ACC112 (cell line): ENCODE measurements around the gene PAQR8.
"Not testable (repeated sequence)": the region's sequence is repeated elsewhere in the genome, so short reads cannot be mapped to it uniquely, and the experiment has no call there.

Source experiments
- H2AFZ ChIP-seq: fragments of 200-600 bp; sonication (generic); one replicate; pipeline ENCODE4 v1.6.0; 2017; ENCODE audit warnings: antibody characterized with exemption, low read length; ENCODE audit not compliant: unreplicated experiment
- H3K27ac ChIP-seq: fragments of 200-600 bp; sonication (generic); 2 replicates; pipeline ENCODE4 v1.5.1; 2014; ENCODE audit warnings: low read depth, mild to moderate bottlenecking, antibody characterized with exemption, low read length, moderate library complexity
- H3K27me3 ChIP-seq: fragments of 200-600 bp; sonication (generic); 2 replicates; pipeline ENCODE4 v1.6.1; 2014; ENCODE audit warnings: mild to moderate bottlenecking, antibody characterized with exemption, low read length, moderate library complexity, mixed read lengths; ENCODE audit not compliant: insufficient read depth
- H3K36me3 ChIP-seq: fragments of 200-600 bp; sonication (generic); 2 replicates; pipeline ENCODE4 v1.6.1; 2016; ENCODE audit warnings: mild to moderate bottlenecking, antibody characterized with exemption, low read length, moderate library complexity, mixed read lengths; ENCODE audit not compliant: insufficient read depth
- H3K4me1 ChIP-seq: fragments of 200-600 bp; sonication (generic); one replicate; pipeline ENCODE4 v1.6.1; 2016; ENCODE audit warnings: low read length, mixed read lengths; ENCODE audit not compliant: insufficient read depth, unreplicated experiment, control insufficient read depth
- H3K4me3 ChIP-seq: fragments of 200-600 bp; sonication (generic); 2 replicates; pipeline ENCODE4 v1.5.1; 2014; ENCODE audit warnings: mild to moderate bottlenecking, low read depth, low read length
- H3K79me2 ChIP-seq: fragments of 200-600 bp; sonication (generic); one replicate; pipeline ENCODE4 v1.6.0; 2016; ENCODE audit warnings: low read length; ENCODE audit not compliant: control insufficient read depth, unreplicated experiment, insufficient read depth

The PAQR8 gene

GRCh38 chr6:52377538-52378221 is 15.7 kb downstream of the PAQR8 start:
- H3K4me1 ChIP-seq = peaks cover 3% of the 10 kb centered on the region
- H3K27me3 ChIP-seq = no peaks in the 10 kb centered on the region
- no peak overlapping the region for H2AFZ ChIP-seq
- H3K27ac ChIP-seq = no peak overlapping the region
- H3K36me3 ChIP-seq = no peaks in the 10 kb centered on the region
- H3K4me3 ChIP-seq = no peak overlapping the region
- no peaks in the 10 kb centered on the region for H3K79me2 ChIP-seq

GRCh38 chr6:52381249-52381648 is 19.3 kb downstream of the PAQR8 start:
- peaks cover 3% of the 10 kb centered on the region for H3K4me1 ChIP-seq

GRCh38 chr6:52384145-52384766 is 22.3 kb downstream of the PAQR8 start:
- Histone ChIP-seq H3K27ac (no peak overlapping the region), H3K4me1 (peaks cover 5% of the 10 kb centered on the region), H3K4me3 (no peak overlapping the region), H2AFZ (no peak overlapping the region), H3K27me3 (no peaks in the 10 kb centered on the region), H3K36me3 (no peaks in the 10 kb centered on the region), H3K79me2 (no peaks in the 10 kb centered on the region)

More at GRCh38 chr6:52381249-52381648, 19.3 kb downstream of the PAQR8 start:
- Histone ChIP-seq H2AFZ (no peak overlapping the region), H3K27ac (no peak overlapping the region), H3K4me3 (no peak overlapping the region), H3K79me2 (no peaks in the 10 kb centered on the region), H3K27me3 (no peaks in the 10 kb centered on the region), H3K36me3 (no peaks in the 10 kb centered on the region)

- H3K27me3 ChIP-seq = no peaks in the 10 kb centered on the region
- no peak overlapping the region for H2AFZ ChIP-seq
- no peaks in the 10 kb centered on the region for H3K36me3 ChIP-seq
- no peak overlapping the region for H3K27ac ChIP-seq
- no peak overlapping the region for H3K4me3 ChIP-seq
- H3K4me1 ChIP-seq = peaks cover 13% of the 10 kb centered on the region
- H3K79me2 ChIP-seq = no peaks in the 10 kb centered on the region
Measured at GRCh38 chr6:52385074-52385473, 23.1 kb downstream of the PAQR8 start.

DNA sequence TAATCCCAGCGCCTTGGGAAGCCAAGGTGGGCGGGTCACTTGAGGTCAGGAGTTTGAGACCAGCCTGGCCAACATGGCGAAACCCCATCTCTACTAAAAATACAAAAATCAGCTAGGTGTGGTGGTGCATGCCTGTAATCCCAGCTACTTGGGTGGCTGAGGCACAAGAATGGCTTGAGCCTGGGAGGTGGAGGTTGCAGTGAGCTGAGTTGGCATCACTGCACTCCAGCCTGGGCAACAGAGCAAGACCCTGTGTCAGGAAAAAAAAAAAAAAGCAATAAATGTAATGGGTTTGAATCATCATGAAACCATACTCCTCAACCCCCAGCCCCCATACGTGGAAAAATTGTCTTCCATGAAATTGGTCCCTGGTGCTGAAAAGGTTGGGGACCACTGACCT is 26.2 kb downstream of the PAQR8 start:
- H3K4me1 ChIP-seq = peaks cover 37% of the 10 kb centered on the region
- H3K79me2 ChIP-seq, H3K36me3 ChIP-seq, H2AFZ ChIP-seq, H3K4me3 ChIP-seq, H3K27ac ChIP-seq, H3K27me3 ChIP-seq: not testable (repeated sequence)

DNA sequence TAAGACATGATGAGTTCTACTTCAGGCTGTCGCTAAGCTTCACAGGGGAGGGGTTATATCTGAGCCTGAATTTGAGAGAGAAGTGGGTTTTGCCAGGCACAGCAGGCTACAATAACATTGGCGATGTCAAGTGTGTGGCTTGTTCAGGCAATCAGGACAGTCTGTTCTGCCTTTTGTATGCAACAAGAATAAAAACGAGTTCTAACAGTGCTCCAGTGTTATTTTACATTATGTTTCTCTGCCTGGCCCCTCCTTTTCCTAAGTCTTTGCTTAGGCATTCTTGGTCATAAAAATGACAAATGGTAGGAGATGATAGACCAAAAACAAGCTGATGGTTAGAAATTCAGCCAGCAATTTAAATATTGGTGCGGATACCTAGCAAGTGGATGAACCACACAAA is 26.8 kb downstream of the PAQR8 start:
- no peaks in the 10 kb centered on the region for H3K36me3 ChIP-seq
- no peaks in the 10 kb centered on the region for H3K79me2 ChIP-seq
- no peak overlapping the region for H3K27ac ChIP-seq

DNA sequence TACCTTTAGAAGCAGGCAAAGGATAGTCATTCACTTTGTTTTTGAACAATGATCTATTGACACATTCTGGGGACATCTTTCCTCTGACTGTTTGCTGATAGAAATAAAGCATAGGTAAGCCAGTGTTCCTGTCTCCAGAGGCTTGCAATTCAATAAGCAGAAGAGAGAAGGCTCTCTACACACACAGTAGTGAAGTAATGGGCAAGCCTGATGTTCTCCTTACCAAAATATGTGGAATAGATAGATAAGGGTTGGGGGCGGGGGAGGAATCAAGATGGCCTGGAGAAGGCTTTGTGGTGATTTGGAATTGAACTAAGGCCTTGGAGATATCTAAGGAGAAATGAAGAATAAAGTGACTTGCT is 27.3 kb downstream of the PAQR8 start:
- Histone ChIP-seq H3K27ac (peak overlapping the region; percentile 13; the same call in 1 of the 2 replicates), H3K36me3 (no peaks in the 10 kb centered on the region), H3K79me2 (no peaks in the 10 kb centered on the region), H3K27me3 (no peaks in the 10 kb centered on the region), H3K4me1 (peaks cover 37% of the 10 kb centered on the region), H3K4me3 (no peak overlapping the region), H2AFZ (no peak overlapping the region)

More for the DNA sequence above, 26.8 kb downstream of the PAQR8 start:
- no peak overlapping the region for H3K4me3 ChIP-seq
- no peak overlapping the region for H2AFZ ChIP-seq
- peaks cover 37% of the 10 kb centered on the region for H3K4me1 ChIP-seq
- no peaks in the 10 kb centered on the region for H3K27me3 ChIP-seq

DNA sequence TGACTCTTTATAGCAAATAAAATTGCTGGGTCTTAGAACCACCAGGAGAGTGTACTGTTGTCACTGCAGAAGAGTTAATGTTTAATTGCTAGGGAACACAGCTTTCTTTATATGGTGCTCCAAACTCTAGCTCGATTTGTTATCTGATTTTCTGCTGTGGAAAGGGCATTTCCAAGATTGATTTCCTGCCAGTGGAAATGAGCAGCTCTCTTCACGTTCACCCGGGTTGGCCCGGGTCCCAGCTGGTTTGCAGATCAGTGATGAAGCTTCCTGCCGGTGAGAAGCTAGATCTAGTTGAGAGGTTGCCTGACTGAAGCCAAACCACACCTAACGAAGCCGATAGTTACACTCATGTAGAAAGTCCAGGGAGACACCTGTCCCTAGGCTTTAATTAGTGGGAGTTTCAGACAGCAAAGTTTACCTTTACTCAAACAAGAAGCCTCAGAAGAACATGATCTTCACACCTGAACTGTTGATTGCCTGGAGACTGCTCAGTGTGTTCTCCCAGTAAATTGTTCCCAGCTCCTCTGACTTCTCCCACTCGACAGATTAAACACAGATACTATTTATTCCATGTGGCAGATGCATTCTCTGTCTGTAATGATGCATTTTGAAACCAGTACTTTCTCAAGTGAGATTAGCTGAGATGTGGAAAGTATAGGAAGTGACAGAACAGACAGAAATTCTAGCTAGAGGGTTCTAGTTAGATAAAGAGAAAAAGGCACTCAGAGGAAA is 27.8 kb downstream of the PAQR8 start:
- H3K4me1 ChIP-seq = peaks cover 37% of the 10 kb centered on the region
- H2AFZ ChIP-seq = no peak overlapping the region
- peak overlapping the region; percentile 51 for H3K27ac ChIP-seq
- peak overlapping the region; percentile 23; the same call in 1 of the 2 replicates for H3K4me3 ChIP-seq
- no peaks in the 10 kb centered on the region for H3K79me2 ChIP-seq
- no peaks in the 10 kb centered on the region for H3K36me3 ChIP-seq
- no peaks in the 10 kb centered on the region for H3K27me3 ChIP-seq

- H3K79me2 ChIP-seq = no peaks in the 10 kb centered on the region
- H3K27ac ChIP-seq = peak overlapping the region; percentile 51
- peaks cover 37% of the 10 kb centered on the region for H3K4me1 ChIP-seq
- H3K4me3 ChIP-seq = peak overlapping the region; percentile 35; the same call in 1 of the 2 replicates
- no peak overlapping the region for H2AFZ ChIP-seq
- no peaks in the 10 kb centered on the region for H3K36me3 ChIP-seq
- H3K27me3 ChIP-seq = no peaks in the 10 kb centered on the region
Measured at GRCh38 chr6:52390361-52390727, 28.4 kb downstream of the PAQR8 start.

GRCh38 chr6:52391599-52391998 is 29.6 kb downstream of the PAQR8 start:
- H2AFZ ChIP-seq = no peak overlapping the region
- H3K27ac ChIP-seq = no peak overlapping the region
- H3K4me1 ChIP-seq = peaks cover 37% of the 10 kb centered on the region
- no peaks in the 10 kb centered on the region for H3K27me3 ChIP-seq
- no peaks in the 10 kb centered on the region for H3K79me2 ChIP-seq
- H3K36me3 ChIP-seq = no peaks in the 10 kb centered on the region
- no peak overlapping the region for H3K4me3 ChIP-seq
